RPMI8226 (cell line): Measurements from ENCODE around the gene GPD2.
"Not testable (repeated sequence)": the region's sequence is repeated elsewhere in the genome, so short reads cannot be mapped to it uniquely, and the experiment has no call there.

Experiments
- DNase-seq: peaks from one replicate; pipeline ENCODE4 v3.0.0-alpha.2; 2015

Gene GPD2

GRCh38 chr2:156592809-156593593 lies 156.8 kb downstream of the GPD2 start:
- DNase-seq, result no peak

DNA sequence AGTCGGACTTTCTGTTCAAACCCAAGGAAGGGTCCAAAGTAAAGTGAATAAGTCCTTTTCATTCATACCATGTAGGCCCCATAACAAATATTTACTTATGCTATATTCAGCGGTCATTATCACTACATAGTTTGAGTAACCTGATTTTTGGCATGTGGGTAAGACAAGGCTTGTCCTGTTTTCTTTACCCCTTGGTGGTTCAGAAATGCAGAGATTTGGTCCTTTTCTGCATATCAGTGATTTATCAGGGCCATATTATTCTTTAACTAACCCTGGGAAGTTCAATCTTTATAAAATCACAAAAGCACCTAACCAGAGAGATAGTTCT lies 157.4 kb downstream of the GPD2 start:
- no peak for DNase-seq

- no peak for DNase-seq
Observed at GRCh38 chr2:156598563-156598962, 162.4 kb downstream of the GPD2 start.

GRCh38 chr2:156600196-156600595 lies 164.0 kb downstream of the GPD2 start:
- DNase-seq, result no peak

DNA sequence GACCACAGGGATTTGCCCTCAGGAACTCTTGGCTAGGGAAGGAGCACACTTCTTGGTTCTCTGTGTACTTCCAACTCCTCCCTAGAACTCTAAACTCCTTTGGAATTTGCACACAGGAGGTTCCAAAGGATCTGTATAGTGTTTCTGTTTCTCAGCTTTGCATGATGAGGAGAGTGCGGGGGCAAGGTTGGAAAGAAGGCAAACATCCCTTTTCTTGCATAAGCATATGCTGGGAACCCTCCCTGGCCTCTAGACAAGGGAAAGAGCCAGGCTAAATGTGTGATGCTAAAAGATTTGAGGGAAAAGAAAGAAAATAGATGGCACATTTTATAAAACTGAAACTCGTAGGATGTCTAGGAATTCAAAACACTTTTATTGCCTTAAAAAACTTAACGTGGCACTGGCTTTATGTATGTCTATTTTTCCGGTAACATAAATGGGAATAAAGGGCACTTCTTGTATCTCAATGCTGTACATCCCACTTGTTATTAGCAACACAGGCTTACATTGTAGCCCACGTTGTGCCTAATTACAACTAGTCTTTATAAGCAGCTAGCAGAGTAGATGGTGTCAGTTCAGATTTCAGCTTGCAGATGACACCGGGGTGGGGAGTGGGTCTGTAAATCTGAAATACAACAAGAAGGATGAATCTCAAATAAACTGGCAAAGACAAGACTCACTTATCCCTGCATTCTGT lies 165.8 kb downstream of the GPD2 start:
- no peak for DNase-seq

DNA sequence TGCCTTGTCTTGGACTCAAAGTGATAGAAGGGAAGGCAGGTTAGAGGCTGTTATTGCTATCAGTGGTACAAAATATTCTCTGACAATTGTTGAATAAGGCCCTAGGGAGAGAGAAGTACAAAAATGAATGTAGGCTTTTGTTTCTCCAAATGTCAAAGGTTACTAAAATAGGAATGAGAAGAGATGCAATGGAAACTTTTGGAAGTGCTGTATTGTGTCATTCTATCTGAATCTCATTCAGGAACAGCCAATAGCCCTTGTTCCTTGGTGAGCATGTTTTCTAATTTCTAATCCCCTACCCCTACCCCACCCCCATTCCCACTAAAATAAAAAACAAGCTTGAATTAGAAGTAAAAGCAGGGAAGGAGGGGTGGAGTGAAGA lies 166.4 kb downstream of the GPD2 start:
- no peak for DNase-seq

DNA sequence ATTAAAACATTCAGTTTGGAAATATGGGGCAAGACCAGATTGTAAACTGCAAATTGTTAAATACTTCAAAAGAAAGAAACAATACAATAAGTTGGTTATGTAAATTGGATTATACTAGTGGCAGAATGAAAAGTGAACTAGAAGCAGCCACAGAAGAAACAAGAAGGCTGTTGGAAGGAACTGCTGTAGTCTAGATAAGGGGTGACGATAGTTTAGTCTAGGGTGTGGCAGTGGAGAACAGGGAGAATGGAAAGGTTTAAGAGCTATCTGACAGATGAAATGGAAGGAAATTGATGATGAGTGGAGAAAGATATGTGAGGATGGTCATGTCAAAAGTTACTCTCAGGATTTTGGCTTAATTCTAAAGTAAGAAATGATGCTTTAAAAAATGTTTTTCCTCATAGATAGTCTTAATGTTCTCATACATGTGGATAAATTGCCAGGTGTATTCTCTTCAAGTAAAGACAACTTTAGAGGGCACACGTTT lies 179.7 kb downstream of the GPD2 start:
- no peak for DNase-seq

DNA sequence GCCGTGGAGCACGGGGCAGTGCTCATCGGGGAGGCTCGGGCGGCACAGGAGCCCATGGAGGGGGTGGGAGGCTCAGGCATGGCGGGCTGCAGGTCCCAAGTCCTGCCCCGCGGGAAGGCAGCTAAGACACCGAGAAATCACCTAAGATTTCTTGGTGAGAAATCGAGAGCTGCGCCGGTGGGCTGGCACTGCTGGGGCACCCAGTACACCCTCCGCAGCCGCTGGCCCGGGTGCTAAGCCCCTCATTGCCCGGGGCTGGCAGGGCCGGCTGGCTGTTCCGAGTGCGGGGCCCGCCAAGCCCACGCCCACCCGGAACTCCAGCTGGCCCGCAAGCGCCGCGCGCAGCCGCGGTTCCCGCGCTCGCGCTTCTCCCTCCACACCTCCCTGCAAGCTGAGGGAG lies 181.9 kb downstream of the GPD2 start:
- not testable (repeated sequence) for DNase-seq

DNA sequence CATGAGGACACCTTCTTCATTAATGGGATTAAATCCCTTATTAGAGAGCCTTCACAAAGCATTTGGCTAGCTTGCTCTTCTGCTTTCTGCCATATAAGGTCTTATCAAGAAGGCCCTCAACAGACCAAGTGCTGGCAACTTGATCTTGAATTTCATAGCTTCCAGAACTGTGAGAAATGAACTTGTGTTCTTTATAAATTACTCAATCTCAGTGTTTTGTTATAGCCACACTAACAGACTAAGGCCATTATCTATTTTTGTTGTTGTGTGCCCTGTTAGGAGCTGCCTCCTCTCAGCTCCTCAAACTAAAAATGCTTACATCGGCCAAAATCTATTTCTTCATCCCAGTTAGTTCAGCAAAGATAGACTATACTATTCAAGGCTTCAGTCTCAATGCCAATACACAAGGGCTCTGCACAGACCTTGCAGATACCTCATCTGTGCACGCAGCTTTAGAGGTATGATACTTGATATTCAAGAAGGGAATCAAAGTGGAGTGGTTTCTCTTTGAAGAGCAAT lies 182.9 kb downstream of the GPD2 start:
- no peak for DNase-seq

- DNase-seq, result no peak
Observed at GRCh38 chr2:156622491-156622890, 186.3 kb downstream of the GPD2 start.

GRCh38 chr2:156625360-156626170 lies 189.4 kb downstream of the GPD2 start:
- no peak for DNase-seq

- no peak for DNase-seq
Observed at GRCh38 chr2:156626931-156627330, 190.8 kb downstream of the GPD2 start.

- DNase-seq, result no peak
Observed at GRCh38 chr2:156630579-156631337, 194.6 kb downstream of the GPD2 start.

- DNase-seq, result no peak
Observed at GRCh38 chr2:156635646-156636045, 199.5 kb downstream of the GPD2 start.
